HG02938 (cell line): ENCODE data around the gene PSMD13.
"Not testable (repeated sequence)": the region's sequence is repeated elsewhere in the genome, so short reads cannot be mapped to it uniquely, and the experiment has no call there.

Experiments
- ATAC-seq: cut with Tn5 transposase; IDR thresholded peaks from one replicate; pipeline ENCODE4 v1.9.1; 2021; ENCODE audit warnings: mild to moderate bottlenecking, moderate library complexity; ENCODE audit not compliant: unreplicated experiment

Gene PSMD13

DNA sequence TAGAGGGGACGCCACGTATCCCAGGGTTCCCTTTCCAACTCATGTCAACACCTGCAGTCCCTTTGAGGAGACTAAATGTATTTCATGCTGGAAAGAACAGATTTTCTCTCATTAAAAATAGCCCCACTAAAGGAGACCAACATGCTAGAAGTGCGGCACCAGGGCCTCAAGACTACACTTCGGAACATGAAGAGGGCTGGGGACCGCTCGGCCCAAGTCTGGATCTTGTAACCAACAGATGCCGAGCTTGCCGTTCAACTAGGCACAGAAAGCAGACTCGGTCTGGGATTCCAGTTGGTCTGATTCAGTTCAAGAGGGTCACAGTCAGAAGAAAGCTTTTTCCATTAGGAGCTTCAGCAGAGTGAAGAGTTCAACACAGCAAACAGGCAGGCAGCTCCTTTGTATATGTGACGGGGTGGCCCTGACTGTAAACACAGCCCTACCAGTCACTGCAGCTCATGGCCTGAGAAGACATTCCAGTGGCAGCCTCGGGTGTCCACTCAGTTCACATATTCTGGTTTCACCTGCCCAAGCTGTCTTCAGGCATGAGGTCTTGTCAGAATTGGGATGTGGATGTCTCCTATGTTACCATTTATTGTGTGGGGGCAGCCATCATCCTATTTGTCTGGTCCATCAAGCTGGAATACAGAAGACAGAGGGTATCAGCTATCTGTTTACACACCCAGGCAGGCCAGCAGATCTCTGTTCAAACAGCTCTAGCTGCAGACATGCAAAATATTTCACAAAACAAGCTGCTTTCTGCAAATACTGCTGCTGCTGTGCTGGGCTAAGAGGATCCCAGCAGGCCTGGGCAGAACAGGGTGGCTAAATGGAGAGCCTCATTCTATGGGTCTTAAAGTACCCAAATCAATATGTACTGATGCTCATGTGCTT lies 20.4 kb upstream of the PSMD13 start:
- ATAC-seq, result no peak

DNA sequence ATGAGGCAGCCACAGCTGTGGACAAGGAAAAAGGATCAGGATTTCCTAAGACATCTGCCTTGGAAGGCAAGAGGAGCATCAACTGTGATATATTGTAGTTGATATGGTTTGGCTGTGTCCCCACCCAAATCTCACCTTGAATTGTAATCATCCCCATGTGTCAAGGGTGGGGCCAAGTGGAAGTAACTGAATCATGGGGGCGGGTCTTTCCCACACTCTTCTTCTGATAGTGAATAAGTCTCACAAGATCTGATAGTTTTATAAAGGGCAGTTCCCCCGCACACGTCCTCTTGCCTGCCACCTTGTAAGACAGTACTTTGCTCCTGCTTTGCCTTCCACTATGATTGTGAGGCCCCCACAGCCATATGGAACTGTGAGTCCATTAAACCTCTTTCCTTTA lies 19.1 kb upstream of the PSMD13 start:
- ATAC-seq, result no peak

DNA sequence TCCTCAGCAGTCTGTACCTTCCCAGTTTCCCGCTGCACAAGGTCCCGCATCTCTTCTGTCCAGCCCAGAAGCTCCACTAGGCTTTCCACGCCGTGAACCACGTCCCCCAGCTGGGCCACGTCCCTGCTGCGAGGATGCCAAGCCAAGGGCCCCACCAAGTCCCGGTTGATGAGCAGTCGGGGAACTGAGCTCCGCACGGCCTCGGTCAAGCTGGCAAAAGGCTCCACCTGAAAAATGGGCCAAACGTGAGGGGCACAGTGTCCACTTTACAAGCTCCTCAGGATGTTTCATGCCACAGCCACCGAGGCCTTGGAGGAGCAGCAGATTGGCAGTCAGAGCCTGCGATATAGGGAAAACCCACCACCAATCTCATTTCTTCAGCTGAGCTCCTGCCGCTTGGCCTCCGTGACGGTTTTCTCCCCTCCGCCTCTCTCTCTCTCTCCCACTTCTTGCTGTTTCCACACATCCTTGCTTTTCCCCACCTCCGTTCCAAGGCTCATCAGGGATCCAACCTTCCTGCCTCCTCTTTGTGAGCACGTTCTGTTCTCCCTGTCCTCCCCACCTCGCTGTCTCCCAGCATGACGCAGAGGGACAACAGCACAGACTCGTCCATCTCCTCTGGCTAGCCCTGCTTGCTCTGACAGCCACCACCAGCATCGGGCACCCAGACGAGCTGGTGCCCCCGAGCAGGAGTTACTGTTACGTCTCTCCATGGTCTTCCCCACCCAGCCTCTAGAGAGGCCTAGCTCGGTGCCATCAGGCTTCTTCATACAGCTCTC lies 17.8 kb upstream of the PSMD13 start:
- ATAC-seq, result no peak

DNA sequence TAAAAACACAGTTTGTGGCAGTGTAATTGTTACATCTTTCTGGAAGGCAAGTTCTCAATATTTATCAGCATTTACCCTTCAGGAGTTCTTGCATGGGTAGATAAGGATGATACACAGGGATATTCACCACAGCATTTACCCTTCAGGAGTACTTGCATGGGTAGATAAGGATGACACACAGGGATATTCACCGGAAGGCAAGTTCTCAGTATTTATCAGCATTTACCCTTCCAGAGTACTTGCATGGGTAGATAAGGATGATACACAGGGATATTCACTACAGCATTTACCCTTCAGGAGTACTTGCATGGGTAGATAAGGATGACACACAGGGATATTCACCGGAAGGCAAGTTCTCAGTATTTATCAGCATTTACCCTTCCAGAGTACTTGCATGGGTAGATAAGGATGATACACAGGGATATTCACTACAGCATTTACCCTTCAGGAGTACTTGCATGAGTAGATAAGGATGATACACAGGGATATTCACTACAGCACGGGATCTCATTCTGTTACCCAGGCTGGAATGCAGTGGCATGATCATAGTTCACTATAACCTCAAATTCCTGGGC lies 16.0 kb upstream of the PSMD13 start:
- not testable (repeated sequence) for ATAC-seq

DNA sequence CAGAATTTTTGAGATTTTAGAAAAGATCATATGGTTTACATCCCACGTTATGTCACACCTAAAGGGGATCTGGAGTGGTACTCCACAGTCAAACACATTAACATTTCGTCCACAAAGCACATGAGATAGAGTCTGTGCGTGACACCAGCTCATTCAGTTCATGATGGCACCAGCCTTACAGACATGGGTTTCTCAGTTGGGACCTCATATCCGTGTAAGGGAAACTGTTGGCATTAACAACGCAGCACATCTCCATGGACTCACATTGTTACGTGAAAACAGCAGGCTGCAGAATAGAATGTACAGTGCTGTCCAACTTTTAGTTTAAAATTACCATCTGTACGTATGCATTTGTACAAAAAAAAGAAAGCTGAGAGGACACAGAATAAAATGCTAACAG lies 15.2 kb upstream of the PSMD13 start:
- ATAC-seq, result no peak

DNA sequence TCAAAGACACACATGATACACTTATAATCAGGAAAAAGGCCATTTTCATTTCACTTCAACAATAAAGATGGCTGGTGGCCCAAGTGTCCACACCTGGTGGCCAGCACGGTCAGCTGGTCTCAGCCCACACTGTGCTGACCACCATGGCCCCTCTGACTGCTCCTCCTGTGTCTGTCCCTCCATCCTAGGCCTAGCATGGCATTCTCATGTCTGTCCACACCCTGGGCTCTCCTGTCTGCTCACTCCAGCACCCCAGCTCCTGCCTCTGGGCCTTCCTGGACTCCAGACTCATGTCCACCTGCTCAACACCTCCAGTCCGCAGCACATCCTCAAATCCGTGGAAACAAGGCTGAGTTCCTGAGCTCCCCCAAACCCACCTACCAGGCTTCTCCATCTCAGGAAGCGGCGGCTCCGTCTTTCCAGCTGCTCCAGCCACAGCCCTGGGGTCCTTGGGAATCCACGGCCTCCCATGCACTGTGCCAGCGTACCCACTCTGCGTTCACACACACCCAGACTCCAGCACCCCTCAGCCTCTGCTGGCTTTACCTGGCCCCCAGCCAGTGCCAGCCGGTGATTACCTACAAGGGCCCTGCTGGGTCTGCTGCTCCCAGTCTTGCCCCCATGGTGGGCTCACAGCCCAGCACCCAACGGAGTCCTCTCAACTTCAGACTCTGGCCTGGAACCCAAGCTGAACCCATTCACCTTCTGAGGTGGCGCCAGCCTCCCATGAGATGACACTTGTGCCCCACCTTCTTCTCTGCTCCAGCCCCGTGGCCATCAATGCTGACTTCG lies 14.6 kb upstream of the PSMD13 start:
- ATAC-seq, result no peak

DNA sequence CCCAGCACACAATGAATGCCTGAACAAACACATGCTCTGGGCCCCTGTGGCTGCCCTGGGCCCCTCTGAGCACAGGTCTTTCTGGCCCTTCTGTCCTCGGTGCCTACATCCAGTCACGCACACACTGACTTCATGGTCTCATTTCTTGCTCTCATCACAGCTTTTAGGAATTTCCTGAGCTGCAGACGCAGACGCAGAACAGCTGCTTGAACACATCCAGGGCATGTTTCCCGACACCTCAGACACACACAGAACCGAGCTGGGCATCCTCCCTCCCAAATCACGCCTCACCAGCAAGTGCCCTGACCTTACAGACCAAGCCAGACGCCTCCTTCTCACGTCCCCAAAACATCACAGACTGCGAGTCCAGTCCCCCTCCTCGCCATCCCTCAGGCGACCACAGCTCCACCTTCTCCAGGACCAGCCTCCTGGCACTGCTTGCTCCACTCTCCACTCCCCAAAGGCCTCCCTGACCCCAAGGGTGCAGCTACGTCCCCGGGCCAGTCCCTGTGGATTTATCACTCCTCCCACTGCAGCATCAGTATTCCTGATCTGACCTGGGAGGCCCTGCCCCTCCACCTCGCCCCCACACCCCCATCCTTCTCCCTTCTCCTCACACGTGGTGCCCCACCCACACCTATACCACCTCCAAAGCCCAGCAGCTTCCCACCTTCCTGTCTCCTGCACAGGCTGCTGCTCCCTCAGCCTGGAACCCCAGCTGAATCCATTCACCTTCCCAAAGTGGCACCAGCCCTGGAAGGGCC lies 13.6 kb upstream of the PSMD13 start:
- no peak for ATAC-seq

DNA sequence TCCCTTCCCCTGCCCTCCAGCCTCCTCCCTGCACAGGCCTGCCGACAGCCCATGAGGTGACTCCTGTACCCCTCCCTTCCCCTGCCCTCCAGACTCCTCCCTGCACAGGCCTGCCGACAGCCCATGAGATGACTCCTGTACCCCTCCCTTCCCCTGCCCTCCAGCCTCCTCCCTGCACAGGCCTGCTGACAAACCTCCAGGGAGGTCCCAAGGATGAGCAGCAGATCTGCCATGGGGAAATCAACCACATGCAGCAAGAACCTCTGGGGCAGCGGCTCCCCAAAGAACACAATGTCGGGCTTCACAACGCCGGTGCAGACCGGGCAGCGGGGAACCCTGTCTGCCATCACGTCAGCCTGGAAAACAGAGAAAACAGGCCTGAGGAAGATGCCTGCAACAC lies 12.9 kb upstream of the PSMD13 start:
- ATAC-seq, result no peak

DNA sequence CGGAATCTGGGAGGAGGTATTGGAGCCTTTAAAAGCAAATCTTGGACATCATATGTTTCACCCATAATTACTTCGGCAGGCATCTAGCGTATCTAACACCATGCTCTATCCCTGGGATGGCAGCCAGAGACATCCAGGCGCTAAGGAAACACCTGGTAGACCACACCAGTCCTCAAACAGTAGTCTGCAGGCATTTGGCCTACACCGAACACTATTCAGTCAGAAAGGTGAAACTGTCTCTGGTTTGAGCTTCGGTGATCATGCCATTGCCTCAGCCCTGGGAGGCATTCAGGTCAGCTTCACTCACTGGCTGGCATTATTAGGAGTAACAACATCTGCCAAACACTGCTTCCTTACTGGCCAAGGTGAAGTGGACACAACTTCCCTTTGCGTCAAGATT lies 12.4 kb upstream of the PSMD13 start:
- no peak for ATAC-seq

DNA sequence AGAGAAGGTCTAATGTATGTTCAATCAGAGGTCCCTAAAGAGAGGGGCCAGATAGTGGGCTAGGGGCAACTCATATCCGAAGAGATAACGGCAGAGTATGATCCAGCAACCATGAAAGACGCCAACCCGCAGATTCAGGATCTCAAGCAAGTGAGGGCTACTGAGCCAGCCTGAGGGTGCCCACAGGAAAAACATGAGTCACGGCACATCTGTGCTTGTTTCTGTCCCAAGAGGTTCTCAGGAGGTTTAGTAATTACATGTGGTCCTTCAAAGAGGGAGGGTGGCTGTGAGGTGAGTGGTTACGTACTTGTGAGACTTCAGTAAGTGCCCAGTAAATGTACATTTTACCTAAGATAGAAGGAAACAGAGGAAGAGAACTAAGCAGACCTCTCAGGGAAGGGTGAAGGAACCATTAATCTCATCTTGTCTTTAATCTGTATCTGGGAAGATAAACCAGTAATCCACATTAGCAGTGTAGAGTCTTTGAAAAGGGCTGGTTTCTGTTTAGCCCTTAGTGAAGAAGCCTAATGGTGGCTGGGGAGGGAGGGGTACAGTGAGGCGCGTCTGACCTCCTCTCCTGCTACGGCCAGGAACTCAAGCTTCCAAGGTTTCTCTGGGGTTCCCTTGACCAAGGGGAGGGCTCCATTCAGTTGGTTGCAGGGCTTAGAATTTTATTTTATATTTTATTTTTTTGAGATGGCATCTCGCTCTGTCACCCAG lies 10.9 kb upstream of the PSMD13 start:
- ATAC-seq, result no peak

DNA sequence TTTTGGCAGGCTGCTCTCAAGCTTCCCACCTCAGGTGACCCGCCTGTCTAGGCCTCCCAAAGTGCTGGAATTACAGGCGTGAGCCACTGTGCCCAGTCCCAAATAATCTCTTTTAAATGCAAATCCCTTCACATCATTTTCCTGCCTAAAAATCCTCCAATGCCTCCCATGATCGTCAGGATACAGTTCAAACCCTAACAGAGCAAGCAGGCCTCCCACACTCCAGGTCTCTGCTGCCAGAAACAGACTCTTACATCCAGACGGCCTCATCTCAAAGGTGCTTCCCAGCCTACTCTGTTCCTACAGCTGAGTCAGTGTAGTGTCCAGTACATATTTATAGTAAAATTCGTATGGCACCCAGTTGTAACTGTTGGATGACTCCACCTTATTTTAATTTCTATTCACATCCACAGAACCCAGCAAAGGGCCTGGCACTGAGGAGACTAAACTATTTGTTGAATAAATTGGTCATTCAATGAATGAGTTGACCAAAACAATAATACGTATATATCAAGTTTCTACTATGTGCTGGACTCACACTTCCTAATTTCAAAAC lies 8.9 kb upstream of the PSMD13 start:
- no peak for ATAC-seq

DNA sequence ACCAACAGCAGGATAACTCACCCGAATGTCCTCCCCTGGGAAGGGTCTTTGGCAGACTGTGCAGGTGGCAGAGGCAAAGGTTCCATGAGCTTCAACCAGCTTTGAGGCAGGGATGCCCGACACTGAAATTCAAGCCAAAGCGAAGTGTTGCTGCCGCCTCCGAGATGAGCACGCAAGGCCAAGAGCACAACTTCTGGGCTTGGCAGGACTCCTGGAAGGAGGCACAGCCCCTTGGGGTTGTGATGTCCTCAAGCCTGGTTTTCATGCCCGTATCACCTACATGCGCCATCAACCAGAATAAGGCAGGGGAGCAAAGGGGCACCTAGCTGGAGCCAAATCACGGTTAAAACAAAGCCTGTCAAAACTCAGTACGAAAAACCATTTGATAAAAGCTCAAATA lies 6.3 kb upstream of the PSMD13 start:
- ATAC-seq, result no peak

DNA sequence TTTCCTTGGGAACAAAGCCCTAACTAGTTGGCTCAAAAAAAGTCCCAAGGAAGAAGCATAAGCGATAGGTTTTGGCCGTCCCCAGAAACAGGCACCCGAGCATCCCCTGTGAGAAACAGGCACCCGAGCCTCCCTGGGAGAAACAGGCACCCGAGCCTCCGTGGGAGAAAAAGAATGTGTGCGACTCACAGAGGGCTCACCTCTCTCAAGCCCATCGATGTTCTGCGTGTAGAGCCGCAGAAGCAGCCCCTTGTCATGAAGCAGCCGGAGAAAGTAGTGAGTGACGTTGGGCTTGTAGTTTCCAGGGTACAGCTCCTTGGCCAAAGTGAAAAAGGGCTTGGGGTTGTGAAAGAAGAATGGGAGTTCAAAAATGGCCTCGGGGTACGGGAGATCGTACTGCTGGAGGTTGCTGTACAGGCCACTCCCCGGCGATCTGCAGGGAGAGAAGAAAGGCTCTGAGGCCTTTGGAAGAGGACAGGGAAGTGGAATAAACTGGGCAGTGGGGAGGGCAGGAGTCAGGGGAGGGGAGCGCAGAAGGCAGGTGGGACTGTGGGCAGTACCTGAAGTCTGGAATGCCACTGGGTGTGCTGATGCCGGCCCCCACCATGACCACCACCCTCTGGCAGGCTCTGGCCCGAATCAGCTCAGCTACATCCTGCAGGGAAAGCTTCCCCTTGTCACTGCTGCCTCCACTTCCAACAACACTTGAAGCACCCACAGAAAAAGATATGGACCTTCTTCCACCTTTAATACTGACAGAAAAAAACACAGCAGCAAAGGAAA lies 3.8 kb upstream of the PSMD13 start:
- no peak for ATAC-seq

DNA sequence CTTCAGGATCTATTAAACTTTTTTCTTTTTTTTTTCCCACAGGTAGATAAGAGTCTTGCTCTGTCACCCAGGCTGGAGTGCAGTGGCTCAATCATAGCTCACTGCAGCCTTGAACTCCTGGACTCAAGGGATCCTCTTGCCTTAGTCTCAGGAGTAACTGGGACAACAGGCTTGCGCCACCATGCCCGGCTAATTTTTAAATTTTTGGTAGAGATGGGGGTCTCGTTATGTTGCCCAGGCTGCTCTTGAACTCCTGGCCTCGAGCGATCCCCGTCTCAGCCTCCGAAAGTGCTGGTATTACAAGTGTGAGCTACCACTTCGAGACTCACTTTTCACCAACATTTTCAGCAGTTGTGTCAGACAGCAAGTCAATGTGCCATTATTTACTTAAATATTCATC lies 1.6 kb upstream of the PSMD13 start:
- ATAC-seq, result no peak

DNA sequence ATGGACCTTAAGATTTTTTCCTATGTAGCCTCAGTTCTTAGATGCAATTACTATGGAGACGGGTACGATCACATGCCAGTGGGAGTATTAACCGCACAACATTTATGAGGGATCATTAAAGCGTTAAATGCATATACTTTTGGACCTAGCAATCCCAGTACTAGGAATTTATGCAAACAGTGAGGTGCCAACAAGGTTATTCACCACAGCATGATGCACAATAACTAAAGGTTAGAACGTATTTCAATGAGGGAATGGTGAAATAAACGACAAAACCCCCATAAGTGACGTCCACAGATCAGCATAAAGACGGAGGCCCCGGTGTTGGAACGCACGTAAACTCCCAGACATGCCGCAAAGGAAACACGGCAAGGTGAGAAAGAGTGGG lies 1.2 kb upstream of the PSMD13 start:
- ATAC-seq, result no peak

DNA sequence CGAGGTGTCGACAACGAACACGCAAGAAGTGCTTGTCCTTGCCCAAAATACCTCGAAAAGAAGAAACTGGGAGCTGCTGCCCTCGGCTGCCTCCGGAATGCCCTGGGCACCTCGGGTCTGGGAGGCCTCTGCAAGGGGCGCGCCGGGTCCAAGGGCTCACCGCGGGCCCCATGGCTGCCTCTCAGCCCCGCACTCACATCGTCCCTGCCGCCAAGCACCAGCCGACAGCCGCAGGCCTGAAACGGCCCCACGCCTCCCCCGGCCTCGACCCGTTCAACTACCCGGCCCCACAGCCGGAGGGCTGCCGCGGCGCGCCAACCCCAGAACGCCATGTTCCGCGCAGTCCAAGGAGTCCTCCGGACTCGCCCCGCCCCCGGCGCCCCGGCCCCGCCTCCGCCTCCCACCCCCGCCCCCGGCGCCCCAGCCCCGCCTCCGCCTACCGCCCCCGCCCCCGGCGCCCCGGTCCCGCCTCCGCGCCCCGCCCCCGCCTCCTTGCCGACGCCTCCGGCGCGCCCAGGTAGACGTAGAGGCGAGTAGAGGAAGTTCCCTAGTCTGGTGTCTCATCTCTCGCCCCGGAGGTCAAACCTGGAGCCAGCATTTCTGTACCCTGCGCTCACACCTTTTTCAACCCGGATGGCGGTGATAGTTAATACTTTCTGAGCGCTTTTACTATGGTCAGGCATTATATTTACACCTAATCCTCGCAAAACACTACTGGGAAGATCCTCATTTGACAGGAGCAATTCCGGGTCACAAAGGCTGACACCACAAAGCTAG lies 591 bp upstream of the PSMD13 start, which contains the start of gene SIRT3:
TSS of gene SIRT3 (minus strand) at position 346 of the 777 bp plus-strand sequence. CDS start at position 332, 14 bp downstream.
- peak; percentile 75 for ATAC-seq

DNA sequence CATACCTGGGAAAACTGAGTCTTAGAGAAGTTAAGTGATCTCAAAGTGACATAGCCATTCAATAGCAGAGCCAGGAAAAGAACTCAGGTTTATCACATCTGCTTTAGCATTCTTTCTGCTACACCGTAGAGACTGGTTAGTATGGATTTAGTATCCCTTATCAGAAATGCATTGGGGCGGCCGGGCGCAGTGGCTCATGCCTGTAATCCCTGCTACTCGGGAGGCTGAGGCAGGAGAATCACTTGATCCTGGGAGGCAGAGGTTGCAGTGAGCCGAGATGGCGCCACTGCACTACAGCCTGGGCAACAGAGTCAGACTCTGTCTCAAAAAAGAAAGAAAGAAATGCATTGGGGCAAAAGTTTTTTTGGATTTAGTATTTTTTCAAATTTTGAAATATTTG lies 1.6 kb downstream of the PSMD13 start:
- ATAC-seq, result not testable (repeated sequence)

DNA sequence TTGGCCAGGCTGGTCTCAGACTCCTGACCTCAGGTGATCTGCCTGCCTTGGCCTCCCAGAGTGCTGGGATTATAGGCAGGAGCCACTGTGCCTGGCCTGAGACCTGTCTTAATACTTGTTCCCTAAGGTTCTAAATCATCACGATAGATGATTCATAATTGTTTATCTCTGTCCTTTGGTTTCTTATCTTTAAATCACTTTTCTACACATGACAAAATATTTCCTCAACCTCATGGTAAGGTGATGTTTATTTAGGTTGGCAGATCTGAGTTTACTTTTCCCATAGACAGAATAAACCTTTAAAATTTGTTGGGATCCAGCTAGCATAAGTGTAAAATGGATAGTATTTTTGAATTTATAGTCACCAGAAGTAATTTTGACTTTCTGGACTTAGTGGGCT lies 3.5 kb downstream of the PSMD13 start:
- ATAC-seq, result no peak
